Type B pancreatic cell (in vitro differentiated cells): ENCODE results near the gene ZCCHC17. TPM values are rescaled to one million over a fixed set of nuclear protein-coding genes. Genes with fewer than 3 reads are reported as not detected.

Source experiments
- DNase-seq: peaks from one replicate; pipeline ENCODE4 v3.0.0; 2021; ENCODE audit warnings: mixed read lengths; ENCODE audit not compliant: unreplicated experiment; ENCODE audit errors: extremely low spot score
- H3K27ac Mint-ChIP-seq: 2 replicates; pipeline ENCODE4 v1.8.0; 2021; ENCODE audit warnings: mild to moderate bottlenecking, mixed read lengths
- H3K27me3 Mint-ChIP-seq: 2 replicates; pipeline ENCODE4 v1.8.0; 2021; ENCODE audit warnings: mixed read lengths
- H3K36me3 Mint-ChIP-seq: 2 replicates; pipeline ENCODE4 v1.8.0; 2021; ENCODE audit warnings: mixed read lengths
- H3K4me1 Mint-ChIP-seq: one replicate; pipeline ENCODE4 v1.8.0; 2021; ENCODE audit warnings: mixed read lengths; ENCODE audit not compliant: unreplicated experiment
- H3K4me3 Mint-ChIP-seq: 2 replicates; pipeline ENCODE4 v1.8.0; 2021; ENCODE audit warnings: mild to moderate bottlenecking, mixed read lengths
- H3K9me3 Mint-ChIP-seq: 2 replicates; pipeline ENCODE4 v1.8.0; 2021; ENCODE audit warnings: mixed read lengths
- CTCF ChIP-seq: fragments of 200-600 bp; sonication (generic); conservative IDR thresholded peaks from 2 replicates; pipeline ENCODE4 v1.5.0; 2021; ENCODE audit warnings: antibody characterized with exemption, mild to moderate bottlenecking
- total RNA-seq: library from RNA; stranded (reverse); gene quantifications from 2 replicates; pipeline ENCODE4 v1.2.1, GENCODE V29; 2021; ENCODE audit warnings: low replicate concordance

Gene ZCCHC17
- total RNA-seq, 1 donor from 2014 or later = 35.0 TPM

GRCh38 chr1:31387612-31388011 is 90.8 kb downstream of the ZCCHC17 start:
- no peaks in the 10 kb centered on the region for H3K9me3 Mint-ChIP-seq
- no peak for TF ChIP-seq CTCF
- no peak overlapping the region for H3K4me3 Mint-ChIP-seq
- H3K27ac Mint-ChIP-seq = peak overlapping the region; percentile 57
- no peaks in the 10 kb centered on the region for H3K36me3 Mint-ChIP-seq
- H3K27me3 Mint-ChIP-seq = no peaks in the 10 kb centered on the region
- peaks cover 7% of the 10 kb centered on the region for H3K4me1 Mint-ChIP-seq
- no peak for DNase-seq

- Mint-ChIP-seq H3K27me3 (no peaks in the 10 kb centered on the region), H3K4me1 (peaks cover 10% of the 10 kb centered on the region), H3K4me3 (peak overlapping the region; percentile 58), H3K27ac (peak overlapping the region; percentile 99), H3K9me3 (no peaks in the 10 kb centered on the region), H3K36me3 (no peaks in the 10 kb centered on the region)
- TF ChIP-seq CTCF = no peak
- DNase-seq = no peak
Observed at GRCh38 chr1:31389616-31390015, 92.8 kb downstream of the ZCCHC17 start.

GRCh38 chr1:31390071-31390470 is 93.2 kb downstream of the ZCCHC17 start:
- H3K27ac Mint-ChIP-seq = peak overlapping the region; percentile 99

GRCh38 chr1:31393463-31393862 is 96.6 kb downstream of the ZCCHC17 start:
- Mint-ChIP-seq H3K27me3 (no peaks in the 10 kb centered on the region), H3K4me1 (peaks cover 25% of the 10 kb centered on the region), H3K36me3 (no peaks in the 10 kb centered on the region), H3K4me3 (no peak overlapping the region), H3K27ac (no peak overlapping the region), H3K9me3 (no peaks in the 10 kb centered on the region)
- no peak for DNase-seq
- no peak for TF ChIP-seq CTCF

More at GRCh38 chr1:31390071-31390470, 93.2 kb downstream of the ZCCHC17 start:
- H3K9me3 Mint-ChIP-seq = no peaks in the 10 kb centered on the region
- DNase-seq = no peak
- H3K4me1 Mint-ChIP-seq = peaks cover 13% of the 10 kb centered on the region
- no peaks in the 10 kb centered on the region for H3K36me3 Mint-ChIP-seq
- no peak for TF ChIP-seq CTCF
- peak overlapping the region; percentile 58 for H3K4me3 Mint-ChIP-seq
- no peaks in the 10 kb centered on the region for H3K27me3 Mint-ChIP-seq

- peak overlapping the region; percentile 80 for H3K27ac Mint-ChIP-seq
- peaks cover 25% of the 10 kb centered on the region for H3K4me1 Mint-ChIP-seq
- DNase-seq = peak; percentile 89
- no peaks in the 10 kb centered on the region for H3K9me3 Mint-ChIP-seq
- TF ChIP-seq CTCF = peak; percentile 97
- no peaks in the 10 kb centered on the region for H3K36me3 Mint-ChIP-seq
- H3K4me3 Mint-ChIP-seq = peak overlapping the region; percentile 76
- no peaks in the 10 kb centered on the region for H3K27me3 Mint-ChIP-seq
Observed at GRCh38 chr1:31394584-31395193, 97.9 kb downstream of the ZCCHC17 start.
